HG03520 (cell line): ENCODE data around the gene FAM216A.
"Not testable (repeated sequence)": the region's sequence is repeated elsewhere in the genome, so short reads cannot be mapped to it uniquely, and the experiment has no call there.

Experiments
- ATAC-seq: cut with Tn5 transposase; IDR thresholded peaks from one replicate; pipeline ENCODE4 v1.9.1; 2021; ENCODE audit warnings: mild to moderate bottlenecking, moderate library complexity; ENCODE audit not compliant: unreplicated experiment

Gene FAM216A, protein sequence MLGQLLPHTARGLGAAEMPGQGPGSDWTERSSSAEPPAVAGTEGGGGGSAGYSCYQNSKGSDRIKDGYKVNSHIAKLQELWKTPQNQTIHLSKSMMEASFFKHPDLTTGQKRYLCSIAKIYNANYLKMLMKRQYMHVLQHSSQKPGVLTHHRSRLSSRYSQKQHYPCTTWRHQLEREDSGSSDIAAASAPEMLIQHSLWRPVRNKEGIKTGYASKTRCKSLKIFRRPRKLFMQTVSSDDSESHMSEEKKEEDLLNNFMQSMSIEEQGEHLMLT

DNA sequence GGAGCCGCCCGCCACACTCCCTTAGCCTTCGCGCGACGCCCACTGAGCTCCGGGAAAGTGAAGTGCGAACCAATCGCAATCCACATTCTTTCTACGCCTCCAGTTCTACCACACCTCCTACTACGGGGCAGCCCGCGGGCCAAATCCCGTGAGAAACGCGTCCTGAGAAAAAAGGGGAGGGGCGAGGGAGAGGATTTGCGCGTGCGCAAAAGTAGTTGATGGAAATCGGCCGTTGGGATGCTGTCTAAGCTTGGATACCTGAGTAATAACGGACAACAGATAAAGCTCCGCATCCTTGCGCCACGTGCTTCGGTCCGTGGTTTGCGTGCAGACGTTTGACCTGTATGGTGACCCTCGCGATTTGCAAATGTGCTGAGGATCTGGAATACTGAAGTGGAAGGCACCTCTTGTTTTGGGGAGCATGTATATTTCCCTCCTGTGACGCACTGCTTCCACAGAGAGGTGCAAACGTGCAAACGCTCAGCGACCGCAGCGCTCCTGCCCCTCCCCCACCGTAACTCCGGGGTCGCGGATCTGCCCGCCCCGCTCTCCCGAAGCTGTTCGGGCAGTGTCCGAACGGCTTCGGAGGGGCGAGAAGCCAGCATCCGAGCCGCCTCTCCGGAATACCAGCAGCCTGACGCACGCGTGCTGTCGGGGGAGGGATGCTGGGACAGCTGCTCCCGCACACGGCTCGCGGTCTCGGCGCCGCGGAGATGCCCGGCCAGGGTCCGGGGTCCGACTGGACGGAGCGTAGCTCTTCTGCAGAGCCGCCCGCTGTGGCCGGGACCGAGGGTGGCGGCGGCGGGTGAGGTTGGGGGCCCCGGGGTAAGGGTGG lies at the start of gene FAM216A, which contains the start of gene GPN3:
Gene FAM216A (plus strand): TSS at position 632 of the 835 bp plus-strand sequence. CDS start 31 bp downstream, at position 663.
Gene GPN3 (minus strand): TSS at position 44 of the 835 bp plus-strand sequence. CDS start 54 bp downstream, outside the sequence.
- ATAC-seq = peak; percentile 73

DNA sequence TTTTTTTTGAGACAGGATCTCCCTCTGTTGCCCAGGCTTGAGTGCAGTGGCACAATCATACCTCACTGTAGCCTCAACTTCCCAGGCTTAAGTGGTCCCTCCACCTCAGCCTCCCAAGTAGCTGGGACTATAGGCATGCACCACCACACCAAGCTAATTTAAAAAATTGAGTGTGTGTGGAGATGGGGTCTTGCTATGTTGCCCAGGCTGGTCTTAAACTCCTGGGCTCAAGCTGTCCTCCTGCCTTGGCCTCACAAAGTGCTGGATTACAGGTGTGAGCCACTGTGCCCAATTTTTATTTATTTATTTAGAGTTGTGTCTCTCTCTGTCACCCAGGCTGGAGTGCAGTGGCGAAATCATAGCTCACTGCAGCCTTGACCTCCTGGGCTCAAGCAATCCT lies 48.0 kb upstream of the FAM216A start:
- ATAC-seq = not testable (repeated sequence)

DNA sequence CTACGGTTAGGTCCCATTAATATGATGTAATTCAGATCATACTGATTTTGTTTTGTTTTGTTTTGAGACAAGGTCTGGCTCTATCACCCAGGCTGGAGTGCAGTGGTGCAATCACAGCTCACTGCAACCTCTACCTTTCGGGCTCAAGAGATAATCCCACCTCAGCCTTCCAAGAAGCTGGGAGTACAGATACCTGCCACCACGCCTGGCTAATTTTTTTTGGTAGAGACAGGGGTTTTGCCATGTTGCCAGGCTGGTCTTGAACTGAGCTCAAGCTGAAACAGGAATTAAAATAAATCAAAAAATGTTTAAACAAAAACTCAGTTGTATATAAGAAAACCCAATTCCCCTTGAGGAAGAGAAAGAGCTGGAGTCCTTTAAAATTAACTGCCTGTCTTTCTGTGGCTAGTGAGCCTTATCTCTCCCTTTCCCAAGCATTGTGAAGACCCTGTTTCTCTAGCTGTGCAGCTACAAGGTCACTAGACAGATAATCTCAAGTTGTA lies 47.4 kb upstream of the FAM216A start:
- no peak for ATAC-seq

DNA sequence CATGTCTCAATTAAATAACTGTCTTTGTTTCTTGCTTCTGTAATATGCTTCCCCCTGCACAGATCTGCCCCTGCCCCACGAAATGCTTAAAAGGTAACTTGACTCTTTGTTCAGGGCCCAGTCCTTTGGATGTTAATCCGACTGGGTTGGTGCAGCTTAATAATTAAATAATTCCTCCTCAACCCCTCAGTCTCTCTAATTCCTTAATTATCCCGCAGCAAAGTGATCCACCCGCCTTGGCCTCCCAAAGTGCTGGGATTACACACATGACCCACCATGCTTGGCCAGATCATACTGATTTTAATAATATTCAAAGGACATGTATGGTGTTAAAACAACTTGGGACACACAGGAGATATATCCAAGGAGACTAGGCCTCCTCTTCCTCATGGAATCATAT lies 46.9 kb upstream of the FAM216A start:
- no peak for ATAC-seq

DNA sequence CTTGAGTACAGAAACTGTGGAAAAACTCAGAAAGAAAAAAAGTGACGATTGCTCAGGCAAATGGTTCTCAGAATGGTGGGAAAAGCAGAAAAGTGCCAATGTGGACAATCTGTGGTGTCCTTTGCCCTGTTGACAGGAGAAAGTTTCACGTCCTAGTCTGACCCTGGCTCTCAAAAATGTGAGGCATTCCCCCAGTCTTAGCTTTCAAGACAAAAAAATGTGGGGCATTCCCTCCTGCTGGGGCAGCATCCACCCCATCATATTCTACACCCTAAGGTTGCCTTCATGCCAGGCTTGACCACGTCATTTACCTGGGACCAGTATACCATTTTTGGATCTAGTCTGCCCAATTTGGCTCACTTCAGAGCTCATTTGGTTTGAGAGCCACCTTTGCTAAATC lies 44.4 kb upstream of the FAM216A start:
- no peak for ATAC-seq

DNA sequence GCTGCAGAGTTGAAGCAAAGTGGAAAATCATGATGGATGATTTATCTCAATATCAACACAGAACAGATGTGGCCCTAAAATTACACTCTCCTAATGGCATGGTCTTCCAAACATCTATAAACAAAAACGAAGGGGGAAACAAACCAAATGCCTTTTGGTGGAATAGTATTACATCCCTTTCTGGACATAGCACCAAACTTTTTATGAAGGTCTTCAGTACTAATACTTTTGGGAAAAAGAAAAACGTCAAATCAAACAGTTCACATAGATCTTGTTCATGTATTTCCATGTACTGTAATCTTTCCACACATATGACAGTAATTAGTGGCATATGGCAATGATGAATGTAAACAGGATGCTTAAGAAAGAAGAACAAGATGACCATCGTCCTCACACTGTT lies 42.2 kb upstream of the FAM216A start:
- no peak for ATAC-seq

DNA sequence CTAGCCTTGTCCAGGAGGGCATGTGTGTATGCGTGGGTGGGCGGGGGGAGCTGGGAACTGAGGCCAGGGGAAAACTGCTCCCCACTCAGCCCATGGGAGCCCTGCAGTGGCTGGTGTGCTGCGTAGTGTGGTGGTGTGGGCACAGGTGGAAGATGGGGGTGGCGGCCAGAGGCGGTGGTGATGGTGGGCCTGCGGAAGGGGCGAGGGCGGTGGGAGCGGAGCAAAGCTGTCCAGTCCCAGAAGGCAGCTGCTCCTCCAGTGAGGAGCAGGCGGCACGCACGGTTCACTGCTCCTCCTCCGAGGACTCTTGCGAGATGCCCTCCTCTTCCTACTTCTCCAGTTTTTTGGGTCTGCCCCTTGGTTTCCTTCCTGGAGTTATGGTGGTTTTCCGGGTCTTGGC lies 39.0 kb upstream of the FAM216A start:
- not testable (repeated sequence) for ATAC-seq

DNA sequence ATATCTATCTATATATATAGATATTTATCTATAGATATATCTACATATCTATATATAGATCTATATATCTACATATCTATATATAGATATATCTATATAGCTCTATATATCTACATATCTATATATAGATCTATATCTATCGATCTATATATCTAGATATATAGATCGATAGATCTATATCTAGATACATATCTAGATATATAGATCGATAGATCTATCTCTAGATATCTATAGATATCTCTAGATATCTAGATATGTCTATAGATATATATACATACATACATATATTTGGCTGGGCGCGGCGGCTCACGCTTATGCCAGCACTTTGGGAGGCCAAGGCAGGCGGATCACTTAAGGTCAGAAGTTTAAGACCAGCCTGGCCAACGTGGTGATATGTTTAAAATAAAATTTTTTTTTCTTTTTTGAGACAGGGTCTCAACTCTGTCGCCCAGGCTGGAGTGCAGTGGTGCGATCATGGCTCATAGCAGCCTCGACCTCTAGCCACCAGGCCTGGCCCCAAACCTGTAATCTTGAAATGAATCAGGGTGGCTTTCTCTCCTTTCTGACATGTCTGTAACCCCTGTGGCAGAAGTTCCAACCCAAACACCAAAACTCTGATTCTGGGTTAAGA lies 36.6 kb upstream of the FAM216A start:
- no peak for ATAC-seq

DNA sequence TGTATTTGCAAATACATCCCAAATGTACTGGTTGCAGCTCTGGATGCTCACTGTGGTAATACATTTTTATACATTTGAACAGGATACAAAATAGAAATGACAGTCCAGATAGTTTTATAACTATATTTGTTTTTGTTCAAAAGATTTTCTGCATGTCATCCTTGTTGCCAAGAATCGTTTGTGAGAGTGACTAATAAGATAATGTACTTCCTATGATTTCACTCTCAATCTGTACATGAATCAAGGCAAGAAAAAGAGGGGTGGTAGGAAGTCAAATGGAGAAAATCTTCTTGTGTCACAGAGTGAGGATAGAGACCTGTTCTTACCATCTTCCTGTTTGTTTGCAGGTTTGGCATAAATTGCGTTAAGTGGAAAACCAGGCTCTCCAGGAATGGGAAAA lies 32.4 kb upstream of the FAM216A start:
- no peak for ATAC-seq

DNA sequence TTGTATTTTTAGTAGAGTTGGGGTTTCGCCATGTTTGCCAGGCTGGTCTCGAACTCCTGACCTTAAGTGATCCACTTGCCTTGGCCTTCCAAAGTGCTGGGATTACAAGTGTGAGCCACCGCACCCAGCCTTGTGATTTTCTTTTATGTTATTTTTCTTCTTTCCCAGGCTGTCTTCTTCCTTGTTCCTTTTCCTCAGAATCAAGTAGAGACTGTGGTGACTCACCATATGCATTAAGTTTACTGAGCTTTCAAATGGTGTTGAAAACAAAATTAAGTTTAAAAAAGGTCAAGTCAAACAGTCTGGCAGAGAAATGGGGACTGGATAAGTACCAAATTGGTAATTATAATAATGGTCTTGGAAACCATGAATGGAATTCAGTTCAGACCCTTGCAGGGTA lies 24.2 kb upstream of the FAM216A start:
- ATAC-seq = no peak

DNA sequence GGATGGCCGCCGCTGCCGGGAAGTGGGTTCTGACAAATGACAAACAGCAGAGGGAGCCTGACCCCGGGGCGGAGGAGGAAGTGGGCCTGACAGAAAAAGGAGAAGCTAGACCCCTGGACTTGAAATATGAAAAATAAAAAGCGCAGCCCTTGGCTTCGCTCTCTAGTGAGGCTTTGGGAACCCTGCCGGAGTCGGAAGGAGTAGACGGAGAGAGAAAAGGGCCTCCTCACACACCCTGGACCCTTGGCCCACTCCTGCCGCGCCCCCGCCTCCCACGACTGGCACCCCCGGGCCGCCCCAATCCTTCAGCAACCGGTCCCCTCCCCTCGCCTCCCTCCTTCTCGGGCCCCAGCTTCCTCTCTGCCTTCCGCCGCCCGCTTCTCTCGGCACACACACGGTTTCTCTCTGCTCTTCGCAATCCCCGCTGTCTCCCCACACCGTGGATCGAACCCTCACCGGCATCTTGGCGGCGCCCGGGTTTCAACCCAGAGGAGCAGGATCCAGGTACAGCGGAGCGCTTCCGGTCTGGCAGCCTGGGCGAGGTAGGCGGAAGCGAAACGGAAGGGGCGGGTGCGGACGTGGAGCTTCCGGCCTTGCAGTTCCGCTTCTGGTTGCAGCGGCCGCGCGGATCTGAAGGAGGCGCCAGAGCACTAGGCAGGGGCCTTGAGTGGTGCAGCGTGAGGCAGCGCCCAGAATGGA lies 18.7 kb upstream of the FAM216A start, which contains the start of gene ARPC3:
Gene ARPC3 (minus strand): TSS at position 539 of the 699 bp plus-strand sequence. CDS start 77 bp downstream, at position 462.
- ATAC-seq = peak; percentile 89

DNA sequence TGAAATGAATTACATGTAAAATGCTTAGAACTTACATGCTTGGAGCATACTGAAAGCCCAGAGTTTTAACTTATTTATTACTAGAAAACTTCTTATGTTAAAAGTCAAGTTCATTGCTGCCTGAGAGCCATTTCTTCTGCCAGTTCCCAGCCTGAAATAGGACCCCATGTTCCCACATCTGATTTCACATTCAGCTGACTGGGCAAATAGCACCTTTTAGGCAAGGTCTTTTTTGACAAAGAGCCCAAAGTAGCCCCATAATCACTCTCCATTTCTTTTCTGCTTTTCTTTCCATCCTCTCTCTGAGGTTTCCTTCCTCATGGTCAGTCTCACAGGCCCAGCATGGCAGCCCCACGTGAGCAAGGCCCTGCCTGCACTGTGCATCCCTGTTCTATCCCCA lies 17.4 kb upstream of the FAM216A start:
- no peak for ATAC-seq

DNA sequence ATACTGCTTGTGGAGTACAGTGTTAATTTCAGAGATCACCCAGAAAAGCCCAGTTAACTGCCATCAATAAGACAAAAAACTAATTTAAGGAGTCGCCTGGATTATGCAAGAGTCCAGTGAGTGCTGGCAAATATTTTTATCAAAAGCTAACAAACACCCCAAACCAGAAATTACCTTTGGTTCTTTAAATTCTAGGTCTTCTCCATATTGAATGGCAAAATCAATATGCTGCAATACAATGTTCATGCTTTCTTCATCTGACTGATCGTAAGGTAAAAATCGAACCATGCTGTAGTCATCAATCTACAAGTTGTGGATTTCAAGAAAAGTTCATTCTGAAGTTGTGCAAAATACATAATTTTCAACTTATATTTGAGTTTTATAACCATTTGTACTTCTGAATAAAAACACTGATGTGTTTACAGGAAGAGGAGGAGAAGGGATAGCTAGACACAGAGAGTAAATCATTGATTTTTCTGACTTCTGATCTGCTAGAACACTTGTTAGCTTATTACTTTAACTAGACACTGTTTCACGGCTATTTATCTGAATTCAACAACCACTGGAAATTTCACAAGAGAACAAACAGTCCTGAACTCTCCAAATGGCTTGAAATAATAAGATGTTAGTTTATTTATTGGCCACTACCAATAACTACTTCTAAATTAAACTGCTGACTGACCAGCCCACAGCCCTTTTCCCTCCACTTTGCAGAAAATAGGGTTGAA lies 14.9 kb upstream of the FAM216A start:
- ATAC-seq = no peak

DNA sequence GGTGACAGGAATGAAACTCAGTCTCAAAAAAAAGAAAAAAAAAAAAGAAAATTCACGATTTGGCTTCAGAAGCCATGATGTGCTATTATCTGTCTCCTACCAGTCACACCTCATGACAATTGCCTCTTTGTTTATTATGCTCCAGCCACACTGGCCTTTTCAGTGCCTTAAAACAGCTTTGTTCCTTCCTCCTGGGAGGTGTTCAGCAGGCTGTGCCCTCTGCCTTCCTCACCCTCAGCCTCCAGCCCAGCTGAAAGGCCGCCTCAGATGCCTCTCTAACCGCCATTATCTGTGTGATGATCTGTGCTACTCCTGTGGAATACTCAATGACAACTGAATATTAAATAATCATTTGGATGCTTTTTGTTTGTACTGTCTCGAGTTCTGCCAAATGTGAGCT lies 9.9 kb upstream of the FAM216A start:
- ATAC-seq = no peak

DNA sequence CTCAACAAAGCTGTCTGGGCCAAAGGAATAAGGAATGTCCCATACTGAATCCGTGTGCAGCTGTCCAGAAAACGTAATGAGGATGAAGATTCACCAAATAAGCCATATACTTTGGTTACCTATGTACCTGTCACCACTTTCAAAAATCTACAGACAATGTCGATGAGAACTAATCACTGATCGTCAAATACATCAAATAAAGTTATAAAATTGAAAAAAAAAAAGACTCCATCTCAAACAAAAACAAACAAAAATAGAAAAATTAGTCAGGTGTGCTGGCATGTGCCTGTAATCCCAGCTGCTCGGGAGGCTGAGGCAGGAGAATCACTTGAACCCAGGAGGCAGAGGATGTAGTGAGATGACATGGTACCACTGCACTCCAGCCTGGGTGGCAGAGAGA lies 7.5 kb upstream of the FAM216A start:
- not testable (repeated sequence) for ATAC-seq

DNA sequence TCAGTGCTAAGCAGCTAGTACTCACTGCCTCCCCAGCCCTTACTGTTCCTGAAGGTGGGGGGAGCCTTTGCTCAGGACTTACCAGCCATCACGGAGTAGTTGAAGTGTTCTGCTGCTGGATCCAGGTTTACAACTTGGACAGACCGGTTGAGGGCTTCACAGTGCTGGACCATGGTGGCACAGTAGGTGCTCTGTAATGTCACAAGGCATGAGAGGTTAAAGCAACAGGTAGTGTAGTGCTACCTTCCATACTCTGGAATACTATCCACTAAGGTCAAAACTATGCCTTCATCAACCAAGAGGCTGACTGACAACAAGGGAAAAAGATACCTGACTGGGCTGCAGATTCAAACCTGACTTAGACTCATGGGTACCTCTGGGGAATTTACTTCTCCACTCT lies 3.6 kb upstream of the FAM216A start:
- ATAC-seq = no peak

DNA sequence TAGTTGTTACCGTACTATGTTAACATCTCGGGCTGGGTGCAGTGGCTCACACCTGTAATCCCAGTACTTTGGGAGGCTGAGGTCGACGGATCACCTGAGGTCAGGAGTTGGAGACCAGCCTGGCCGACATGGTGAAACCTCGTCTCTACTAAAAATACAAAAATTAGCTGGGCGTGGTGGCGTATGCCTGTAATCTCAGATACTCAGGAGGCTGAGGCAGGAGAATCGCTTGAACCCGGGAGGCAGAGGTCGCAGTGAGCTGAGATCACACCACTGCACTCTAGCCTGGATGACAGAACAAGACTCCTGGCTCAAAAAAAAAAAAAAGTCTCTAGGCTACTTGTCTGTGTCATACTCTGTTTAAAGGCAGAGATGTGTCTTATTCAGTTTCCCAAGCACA lies 2.9 kb upstream of the FAM216A start:
- ATAC-seq = not testable (repeated sequence)

DNA sequence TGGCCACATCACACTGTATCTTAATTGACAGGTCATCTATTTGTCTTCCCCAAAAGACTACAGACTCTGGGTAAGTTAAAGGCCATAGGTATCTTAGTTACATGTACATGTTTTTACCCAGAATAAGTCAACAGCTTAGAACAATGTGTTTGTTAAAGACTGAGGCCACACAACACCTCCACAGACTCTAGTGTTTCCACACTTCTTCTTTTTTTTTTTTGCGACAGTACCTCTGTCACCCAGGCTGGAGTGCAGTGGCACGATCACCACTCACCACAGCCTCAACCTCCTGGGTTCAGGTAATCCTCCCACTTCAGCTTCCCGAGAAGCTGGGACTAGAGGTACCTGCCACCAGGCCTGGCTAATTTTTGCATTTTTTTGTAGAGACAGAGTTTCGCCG lies 1.9 kb upstream of the FAM216A start:
- ATAC-seq = no peak

DNA sequence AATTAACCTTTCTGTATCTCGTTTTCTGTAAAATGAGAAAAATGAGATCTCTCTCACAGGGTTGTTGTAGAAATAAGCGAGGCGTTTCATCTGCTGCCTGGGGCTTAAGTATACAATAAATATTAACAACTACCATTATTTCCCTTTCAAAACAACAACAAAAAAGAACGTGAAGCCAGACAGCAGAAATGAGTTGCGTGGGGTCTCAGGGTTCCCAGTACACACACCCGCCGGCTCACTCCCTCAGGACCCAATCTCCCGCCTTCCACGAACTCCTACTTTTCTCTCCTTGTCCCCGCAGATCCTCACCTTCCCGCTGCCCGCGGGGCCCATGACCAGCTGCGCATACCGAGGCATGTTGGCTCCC lies 815 bp upstream of the FAM216A start:
- no peak for ATAC-seq

DNA sequence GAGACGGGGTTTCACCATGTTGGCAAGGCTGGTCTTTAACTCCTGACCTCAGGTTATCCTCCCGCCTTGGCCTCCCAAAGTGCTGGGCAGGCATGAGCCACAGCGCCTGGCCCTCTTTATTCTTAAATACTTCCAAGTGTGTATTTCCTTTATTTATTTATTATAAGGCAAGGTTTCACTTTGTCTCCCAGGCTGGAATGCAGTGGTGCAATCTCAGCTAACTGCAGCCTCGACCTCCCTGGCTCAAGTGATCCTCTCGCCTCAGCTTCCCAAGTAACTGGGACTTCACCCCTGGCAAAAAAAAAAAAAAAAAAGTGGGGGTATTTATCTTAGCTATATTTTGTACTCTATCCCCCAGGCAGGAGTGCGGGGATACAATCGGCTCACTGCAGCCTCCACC lies 6.8 kb downstream of the FAM216A start:
- ATAC-seq = no peak
